Purkinje cell (primary cell): ENCODE measurements around the gene PCDHGA10. TPM values are rescaled to one million over a fixed set of nuclear protein-coding genes. Genes with fewer than 3 reads are reported as not detected.

Source experiments
- polyA plus RNA-seq: library from polyadenylated mRNA; unstranded; fragments of >200 nt; fragmentation: Nextera tagmentation; gene quantifications from 2 replicates; pipeline ENCODE4 v1.2.1, GENCODE V29; 2014

The PCDHGA10 gene
- polyA plus RNA-seq: 6.1 and 7.8 TPM in 2 replicates

DNA sequence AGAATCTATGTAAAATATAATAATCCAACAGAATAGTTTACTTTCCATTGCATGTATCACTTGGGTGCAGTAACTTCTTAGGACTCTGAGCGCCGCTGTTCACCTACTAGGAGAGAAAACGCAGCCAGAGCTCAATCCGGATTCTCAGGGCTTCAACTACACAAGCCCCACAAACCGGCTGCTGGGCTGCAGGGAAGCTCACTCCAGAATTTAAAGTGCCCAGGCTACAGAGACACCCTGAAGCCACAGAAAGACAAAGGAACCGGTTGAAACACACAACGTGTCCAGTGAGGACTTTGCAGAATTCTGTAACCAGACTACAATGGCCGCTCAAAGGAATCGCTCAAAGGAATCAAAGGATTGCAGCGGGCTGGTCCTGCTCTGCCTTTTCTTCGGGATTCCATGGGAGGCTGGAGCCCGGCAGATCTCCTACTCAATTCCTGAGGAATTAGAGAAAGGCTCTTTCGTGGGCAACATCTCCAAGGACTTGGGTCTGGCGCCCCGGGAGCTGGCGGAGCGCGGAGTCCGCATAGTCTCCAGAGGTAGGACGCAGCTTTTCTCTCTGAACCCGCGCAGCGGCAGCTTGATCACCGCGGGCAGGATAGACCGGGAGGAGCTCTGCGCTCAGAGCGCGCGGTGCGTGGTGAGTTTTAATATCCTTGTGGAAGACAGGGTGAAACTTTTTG, at the start of gene PCDHGA10:
Gene PCDHGA10 (plus strand): TSS at position 134 of the 686 bp plus-strand sequence. CDS start 189 bp downstream, at position 323.

DNA sequence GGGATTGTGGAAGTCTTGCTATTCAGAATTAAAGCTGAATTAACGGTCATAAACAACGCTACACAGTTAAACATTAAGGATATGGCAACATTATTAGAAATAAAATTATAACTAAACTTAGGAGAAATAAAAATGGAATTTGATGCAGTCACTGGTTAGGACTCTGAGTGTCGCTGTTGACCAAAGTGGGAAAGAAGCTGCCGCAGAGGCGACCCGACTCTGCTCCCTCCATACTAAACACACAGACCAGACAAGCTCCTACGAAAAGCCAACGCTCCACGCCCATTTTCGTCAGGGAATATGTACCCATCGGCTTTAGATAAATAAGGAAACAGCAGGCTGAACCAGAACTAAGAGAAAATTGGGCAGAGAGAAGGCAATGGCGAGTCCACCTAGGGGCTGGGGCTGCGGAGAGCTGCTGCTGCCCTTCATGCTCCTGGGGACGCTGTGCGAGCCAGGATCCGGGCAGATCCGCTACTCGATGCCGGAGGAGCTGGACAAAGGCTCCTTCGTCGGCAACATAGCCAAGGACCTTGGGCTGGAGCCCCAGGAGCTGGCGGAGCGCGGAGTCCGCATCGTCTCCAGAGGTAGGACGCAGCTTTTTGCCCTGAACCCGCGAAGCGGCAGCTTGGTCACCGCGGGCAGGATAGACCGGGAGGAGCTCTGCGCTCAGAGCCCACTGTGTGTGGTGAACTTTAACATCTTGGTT, 48.7 kb upstream of the PCDHGA10 start, which contains the start of gene PCDHGA5:
Gene PCDHGA5 (plus strand): TSS at position 211 of the 709 bp plus-strand sequence. CDS start 169 bp downstream, at position 380.

DNA sequence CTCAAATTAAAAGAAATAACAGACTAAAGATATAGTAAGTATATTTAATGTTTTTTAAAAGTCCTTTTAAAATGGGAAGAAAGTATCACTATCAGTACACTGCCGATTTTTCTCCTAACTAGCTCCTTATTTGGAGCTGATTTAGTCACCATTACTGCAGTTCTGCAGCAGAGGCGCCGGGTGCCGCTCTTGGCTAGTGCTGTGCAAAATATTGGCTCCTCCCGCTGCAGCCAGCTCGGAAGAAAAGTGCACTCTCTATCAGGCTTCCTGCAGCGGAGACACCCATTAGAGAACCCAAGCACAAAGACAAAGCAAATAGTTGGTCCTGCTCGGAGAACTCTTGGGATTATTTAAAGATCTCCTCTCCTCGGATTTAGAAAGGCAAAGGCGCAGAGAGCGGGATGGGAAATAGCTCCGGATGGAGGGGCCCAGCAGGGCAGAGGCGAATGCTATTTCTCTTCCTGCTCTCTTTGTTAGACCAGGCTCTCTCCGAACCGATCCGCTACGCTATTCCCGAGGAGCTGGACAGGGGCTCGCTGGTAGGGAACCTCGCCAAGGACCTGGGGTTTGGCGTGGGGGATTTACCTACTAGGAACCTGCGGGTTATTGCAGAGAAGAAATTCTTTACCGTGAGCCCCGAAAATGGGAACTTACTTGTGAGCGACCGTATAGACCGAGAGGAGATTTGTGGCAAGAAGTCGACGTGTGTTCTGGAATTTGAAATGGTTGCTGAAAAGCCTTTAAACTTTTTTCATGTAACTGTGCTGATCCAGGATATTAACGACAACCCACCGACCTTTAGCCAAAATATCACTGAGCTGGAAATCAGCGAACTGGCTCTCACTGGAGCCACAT, 42.6 kb upstream of the PCDHGA10 start, which contains the start of gene PCDHGB3:
Gene PCDHGB3 (plus strand): TSS at position 249 of the 855 bp plus-strand sequence. CDS start 153 bp downstream, at position 402.

GRCh38 chr5:141373673-141374317, 39.0 kb upstream of the PCDHGA10 start, which contains the start of gene PCDHGA6:
TSS of gene PCDHGA6 (plus strand) at chr5:141373891. CDS start at chr5:141374084, 193 bp downstream.

DNA sequence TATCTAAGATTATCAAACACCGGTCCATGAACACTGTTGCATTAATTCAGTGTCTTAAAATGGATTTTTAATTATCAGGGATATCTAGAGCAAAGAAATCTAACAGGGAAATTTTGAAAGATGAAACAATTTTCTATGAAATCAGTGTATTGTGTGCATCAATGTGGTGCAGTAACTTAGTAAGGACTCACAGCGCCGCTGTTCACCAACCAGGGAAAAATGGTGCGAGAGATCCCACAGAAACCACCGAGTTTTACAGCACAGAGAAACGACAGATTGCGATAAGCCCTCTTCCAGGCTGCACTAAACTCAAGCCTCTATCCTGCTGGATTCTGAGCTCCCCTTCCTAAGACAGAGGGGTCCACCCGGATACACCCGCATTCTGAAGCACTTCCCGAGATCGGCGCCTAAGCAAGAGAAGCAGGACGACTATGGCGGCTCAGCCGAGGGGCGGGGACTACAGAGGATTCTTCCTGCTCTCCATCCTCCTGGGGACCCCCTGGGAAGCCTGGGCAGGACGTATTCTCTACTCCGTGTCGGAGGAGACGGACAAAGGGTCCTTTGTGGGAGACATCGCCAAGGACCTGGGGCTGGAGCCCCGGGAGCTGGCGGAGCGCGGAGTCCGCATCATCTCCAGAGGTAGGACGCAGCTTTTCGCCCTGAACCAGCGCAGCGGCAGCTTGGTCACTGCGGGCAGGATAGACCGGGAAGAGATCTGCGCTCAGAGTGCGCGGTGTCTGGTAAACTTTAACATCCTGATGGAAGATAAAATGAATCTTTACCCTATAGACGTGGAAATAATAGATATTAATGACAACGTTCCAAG, 30.1 kb upstream of the PCDHGA10 start, which contains the start of gene PCDHGA7:
Gene PCDHGA7 (plus strand): TSS at position 274 of the 826 bp plus-strand sequence. CDS start 158 bp downstream, at position 432.

GRCh38 chr5:141387557-141388311, 25.1 kb upstream of the PCDHGA10 start, which contains the start of gene PCDHGB4:
TSS of gene PCDHGB4 (plus strand) at chr5:141387698. CDS start at chr5:141387885, 187 bp downstream.

DNA sequence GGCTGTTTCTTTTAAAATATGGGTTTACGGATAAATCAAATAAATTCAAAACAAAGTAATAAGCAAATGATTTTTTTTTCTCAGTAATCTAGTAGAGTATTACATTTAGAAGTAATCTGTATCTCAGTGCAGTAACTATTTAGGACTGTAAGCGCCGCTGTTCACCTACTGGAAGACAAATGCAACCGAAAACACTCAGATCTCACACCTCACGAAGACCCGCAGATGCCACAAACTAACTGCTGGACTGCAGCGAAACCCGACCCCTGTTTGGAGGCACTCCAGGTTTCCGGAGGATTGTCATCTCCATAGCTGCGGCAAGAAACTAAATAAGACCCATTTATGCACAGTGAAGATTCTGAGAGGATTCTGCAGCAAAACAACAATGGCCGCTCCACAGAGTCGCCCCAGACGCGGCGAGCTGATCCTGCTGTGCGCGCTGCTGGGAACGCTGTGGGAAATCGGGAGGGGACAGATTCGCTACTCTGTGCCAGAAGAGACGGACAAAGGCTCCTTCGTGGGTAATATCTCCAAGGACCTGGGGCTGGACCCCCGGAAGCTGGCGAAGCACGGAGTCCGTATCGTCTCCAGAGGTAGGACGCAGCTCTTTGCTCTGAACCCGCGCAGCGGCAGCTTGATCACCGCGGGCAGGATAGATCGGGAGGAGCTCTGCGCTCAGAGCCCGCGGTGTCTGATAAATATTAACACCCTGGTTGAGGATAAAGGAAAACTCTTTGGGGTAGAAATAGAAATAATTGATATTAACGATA, 20.2 kb upstream of the PCDHGA10 start, which contains the start of gene PCDHGA8:
Gene PCDHGA8 (plus strand): TSS at position 205 of the 770 bp plus-strand sequence. CDS start 181 bp downstream, at position 386.

GRCh38 chr5:141397756-141398551, 14.8 kb upstream of the PCDHGA10 start, which contains the start of gene PCDHGB5:
TSS of gene PCDHGB5 (plus strand) at chr5:141397947. CDS start at chr5:141398128, 181 bp downstream.

DNA sequence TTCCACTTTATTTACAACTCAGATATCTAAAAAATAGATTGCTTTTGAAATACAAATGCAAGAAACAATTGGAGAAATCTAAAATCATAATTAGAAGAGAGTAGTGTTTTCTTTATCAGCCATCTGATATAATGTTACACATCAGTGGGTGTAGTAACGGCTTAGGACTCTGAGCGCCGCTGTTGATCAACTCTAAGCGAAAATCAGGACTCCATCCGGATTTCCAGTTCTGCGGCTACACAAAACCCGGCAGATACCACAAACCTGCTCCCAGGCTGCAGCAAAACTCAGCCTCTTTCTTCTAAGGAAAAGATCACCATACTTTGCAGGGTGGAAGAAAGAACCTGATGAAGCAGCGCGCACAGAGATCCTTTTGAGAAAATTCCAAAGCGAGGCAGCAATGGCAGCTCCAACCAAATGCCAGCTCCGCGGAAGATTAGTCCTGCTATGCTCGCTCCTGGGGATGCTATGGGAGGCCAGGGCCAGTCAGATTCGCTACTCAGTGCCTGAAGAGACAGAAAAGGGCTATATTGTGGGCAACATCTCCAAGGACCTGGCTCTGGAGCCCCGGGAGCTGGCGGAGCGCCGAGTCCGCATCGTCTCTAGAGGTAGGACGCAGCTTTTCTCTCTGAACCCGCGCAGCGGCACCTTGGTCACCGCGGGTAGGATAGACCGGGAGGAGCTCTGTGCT, 10.1 kb upstream of the PCDHGA10 start, which contains the start of gene PCDHGA9:
Gene PCDHGA9 (plus strand): TSS at position 226 of the 691 bp plus-strand sequence. CDS start 175 bp downstream, at position 401.

DNA sequence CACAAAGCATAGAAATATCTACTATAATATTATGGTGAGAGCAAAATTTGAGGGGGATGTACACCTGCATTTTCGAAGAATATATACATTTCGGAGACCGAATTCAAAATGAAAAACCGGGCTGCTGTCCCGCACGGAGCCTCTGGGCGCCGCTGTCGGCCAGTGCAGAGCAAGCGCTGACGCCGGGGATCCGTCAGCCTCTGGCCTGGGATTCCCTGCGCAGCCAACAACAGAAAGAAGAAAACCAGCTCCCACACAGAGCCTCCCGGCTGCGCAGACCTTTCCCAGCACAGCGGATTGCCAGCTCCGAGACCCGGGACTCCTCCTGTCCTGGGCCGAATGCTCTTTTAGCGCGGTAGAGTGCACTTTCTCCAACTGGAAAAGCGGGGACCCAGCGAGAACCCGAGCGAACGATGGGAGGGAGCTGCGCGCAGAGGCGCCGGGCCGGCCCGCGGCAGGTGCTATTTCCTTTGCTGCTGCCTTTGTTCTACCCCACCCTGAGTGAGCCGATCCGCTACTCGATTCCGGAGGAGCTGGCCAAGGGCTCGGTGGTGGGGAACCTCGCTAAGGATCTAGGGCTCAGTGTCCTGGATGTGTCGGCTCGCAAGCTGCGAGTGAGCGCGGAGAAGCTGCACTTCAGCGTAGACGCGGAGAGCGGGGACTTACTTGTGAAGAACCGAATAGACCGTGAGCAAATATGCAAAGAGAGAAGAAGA, 4.8 kb upstream of the PCDHGA10 start, which contains the start of gene PCDHGB6:
Gene PCDHGB6 (plus strand): TSS at position 232 of the 716 bp plus-strand sequence. CDS start 182 bp downstream, at position 414.

GRCh38 chr5:141417494-141418172, 4.8 kb downstream of the PCDHGA10 start, which contains the start of gene PCDHGB7:
TSS of gene PCDHGB7 (plus strand) at chr5:141417677. CDS start at chr5:141417860, 183 bp downstream.

GRCh38 chr5:141420855-141421488, 8.2 kb downstream of the PCDHGA10 start, which contains the start of gene PCDHGA11:
TSS of gene PCDHGA11 (plus strand) at chr5:141421051. CDS start at chr5:141421228, 177 bp downstream.

GRCh38 chr5:141430332-141431113, 17.7 kb downstream of the PCDHGA10 start, which contains the start of gene PCDHGA12:
TSS of gene PCDHGA12 (plus strand) at chr5:141430507. CDS start at chr5:141430760, 253 bp downstream.

